GM21526 (cell line): ENCODE data around the gene PSMA6.
"Not testable (repeated sequence)": the region's sequence is repeated elsewhere in the genome, so short reads cannot be mapped to it uniquely, and the experiment has no call there.

Experiments
- ATAC-seq: cut with Tn5 transposase; IDR thresholded peaks from one replicate; pipeline ENCODE4 v1.9.1; 2021; ENCODE audit warnings: moderate library complexity; ENCODE audit not compliant: unreplicated experiment, low FRiP score

The PSMA6 gene

DNA sequence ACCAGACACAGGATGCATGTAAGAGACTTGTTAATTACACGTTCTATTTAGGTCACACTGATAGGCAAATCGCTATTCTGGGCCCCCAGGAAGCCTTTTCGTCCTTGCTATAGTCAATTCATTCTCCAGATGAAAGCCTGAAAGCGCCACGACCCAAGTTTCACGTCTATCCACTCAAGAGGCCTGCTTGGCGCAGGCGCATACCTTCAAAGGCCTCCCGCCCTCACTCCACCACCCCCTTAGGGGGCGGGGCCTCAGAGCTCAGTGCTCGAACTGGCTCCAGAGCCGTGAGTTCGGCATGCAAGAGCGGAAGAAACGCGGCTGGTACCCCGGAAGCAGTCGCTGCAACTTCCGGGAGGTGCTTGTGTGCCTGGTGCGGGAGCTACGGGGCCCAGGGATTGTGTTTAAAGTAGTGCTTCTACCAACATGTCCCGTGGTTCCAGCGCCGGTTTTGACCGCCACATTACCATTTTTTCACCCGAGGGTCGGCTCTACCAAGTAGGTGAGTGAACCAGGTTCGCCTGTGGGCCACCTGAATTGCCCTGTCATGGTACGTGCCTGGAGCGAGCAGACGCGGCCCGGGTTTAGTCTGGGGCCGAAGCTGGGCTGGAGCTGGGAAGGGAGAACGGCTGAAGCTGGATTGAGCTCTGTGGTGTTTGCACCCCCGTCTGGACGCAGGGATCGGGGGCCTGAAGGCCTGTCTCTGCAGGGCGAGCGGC lies at the start of gene PSMA6:
TSS of gene PSMA6 (plus strand) at position 332 of the 719 bp plus-strand sequence. CDS start at position 427, 95 bp downstream.
- ATAC-seq = peak; percentile 85

DNA sequence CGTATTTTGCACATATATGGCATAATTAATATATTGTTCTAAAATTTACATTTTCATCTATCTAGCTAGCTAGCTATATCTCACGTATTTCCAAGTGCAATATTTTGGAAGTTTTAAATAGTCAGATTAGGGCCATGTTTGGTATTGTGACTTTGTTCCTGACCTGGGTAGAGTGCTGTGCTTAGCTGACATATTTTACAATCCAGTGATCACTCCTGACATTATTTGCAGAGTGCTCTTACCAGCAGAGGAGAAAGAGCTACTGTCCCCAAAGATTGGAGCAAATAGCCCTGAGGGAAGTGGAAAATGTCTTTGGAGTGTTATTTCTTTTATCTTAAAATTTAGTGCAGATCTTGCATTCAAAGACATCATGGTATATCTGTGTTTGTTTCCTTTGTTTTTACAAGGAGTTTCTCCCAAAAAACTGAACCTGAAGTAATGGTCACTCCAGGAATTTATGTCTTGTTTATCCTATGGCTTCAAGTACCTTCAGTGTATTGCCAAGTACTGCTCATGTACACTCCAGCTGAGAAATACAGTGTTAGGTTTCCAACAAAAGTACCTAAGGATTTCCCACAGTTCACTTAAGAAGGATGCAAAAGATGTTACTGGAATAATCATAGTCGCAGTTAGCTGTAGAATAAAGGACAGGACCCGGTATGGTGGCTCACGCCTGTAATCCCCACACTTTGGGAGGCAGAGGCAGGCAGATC lies 49.4 kb upstream of the PSMA6 start:
- no peak for ATAC-seq

DNA sequence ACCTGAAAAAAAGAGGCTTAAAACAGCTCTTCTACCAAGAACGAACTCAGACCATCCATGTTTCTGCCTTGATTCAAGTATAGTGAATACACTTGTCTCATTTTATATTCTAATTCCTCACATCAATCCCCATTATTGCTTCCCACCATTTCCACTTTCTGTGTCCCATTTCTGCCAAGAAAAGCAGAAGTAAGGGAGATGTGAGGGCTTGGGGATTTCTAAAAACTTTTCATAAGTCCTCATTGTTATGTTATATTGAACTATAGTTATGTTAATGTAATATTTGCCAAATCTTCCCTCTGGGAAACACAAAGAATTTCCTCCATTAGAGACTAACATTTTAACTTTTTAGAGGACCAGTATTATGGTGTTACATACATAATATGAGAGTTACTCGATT lies 48.2 kb upstream of the PSMA6 start:
- no peak for ATAC-seq

DNA sequence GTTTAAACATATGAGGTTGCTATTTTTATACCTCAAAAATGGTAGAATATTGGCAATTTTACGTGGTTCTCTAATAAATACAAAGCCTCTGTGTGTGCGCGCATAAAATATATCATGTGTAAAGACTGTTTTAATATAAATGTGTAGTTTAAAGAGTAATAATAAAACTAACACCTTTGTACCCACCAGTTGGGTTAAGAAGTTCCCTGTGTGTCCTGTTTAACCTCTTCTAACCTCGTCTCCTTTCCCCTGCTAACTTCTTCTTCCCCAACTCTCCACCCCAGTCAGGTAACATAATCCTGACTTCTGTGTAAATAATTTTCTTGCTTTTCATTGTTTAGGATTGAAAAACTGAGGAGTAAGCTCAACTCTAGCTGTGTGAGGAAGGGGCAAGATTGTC lies 47.6 kb upstream of the PSMA6 start:
- no peak for ATAC-seq

DNA sequence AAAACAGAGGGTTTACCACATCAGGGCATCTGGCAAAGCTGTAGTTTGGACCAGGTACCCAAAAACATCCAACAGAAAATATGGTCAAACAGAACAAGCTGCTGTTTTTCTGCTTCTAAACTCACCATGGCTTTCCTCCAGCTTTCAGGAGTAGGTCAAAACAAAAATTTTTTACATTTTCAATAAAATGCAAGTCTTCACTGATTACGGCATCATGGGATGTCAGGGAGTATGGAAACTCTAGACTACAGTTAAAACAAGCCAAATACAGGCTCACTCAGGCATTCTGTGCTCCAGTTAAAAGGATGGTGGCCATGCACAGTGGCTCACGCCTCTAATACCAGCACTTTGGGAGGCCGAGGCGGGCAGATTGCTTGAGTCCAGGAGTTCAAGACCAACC lies 47.1 kb upstream of the PSMA6 start:
- no peak for ATAC-seq

DNA sequence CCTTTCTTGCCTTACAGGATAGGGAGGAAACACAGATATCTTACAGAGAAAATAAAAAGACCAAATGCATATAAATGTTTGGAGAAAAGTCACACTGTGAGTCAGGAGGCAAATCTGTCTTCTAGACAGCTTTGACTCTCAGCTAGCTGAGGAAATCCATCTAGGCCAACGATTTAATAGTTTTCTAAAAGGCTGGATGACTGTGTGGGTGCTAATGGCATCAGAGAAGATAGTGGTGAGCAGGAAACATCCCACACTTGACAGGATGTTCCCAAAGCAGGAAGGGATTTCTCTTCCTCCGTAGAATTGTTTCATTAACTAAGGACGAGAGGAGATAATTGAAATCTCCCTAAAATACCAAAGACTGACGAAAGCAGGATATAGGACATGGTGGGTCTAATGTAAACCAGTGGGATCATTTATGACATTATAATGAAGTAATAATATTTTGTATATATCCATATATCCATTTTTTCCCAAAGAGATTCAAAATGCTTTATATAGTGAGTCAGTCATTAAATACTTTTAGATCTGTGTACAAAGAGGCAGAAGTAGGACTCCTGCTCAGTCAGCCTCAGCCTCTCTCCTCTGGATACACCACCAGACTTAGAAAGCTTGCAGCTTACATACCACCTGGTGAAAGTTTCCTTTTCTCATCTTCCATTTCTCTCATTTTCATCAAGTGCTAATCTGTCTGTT lies 44.3 kb upstream of the PSMA6 start:
- peak; percentile 52 for ATAC-seq

DNA sequence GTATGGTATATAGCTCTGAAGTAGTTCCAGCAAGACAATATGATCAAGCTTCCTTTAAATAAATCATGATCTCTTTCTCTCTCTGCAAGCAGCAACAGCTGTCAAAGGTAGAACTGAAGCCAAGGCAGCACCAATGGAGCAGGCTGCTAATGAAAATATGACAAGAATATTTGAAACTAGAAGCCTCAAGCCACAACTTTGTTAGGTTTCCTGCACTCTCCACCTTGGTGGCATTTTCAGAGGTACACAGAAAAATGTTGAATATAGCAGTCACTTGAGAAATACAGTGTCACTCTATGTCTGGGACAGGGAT lies 43.8 kb upstream of the PSMA6 start:
- ATAC-seq = peak; percentile 59

DNA sequence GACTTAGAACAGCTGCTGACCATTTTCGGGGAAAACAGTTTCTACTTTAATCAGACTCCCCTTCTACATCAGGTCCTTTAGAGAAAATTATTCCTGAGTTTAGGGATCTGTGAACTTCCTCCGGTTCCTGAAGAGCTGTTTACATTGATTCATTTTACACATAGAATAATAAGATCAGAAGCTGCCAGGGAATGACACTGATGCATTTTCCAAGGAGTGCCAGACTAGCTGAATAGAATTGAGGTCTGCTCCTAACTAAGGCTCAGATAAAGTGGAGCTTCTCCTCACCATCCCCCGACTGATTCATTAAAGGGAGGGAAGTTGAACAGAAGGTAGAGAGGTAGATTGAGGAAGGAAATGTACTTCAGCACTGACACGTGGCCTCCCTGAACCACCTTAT lies 41.9 kb upstream of the PSMA6 start:
- no peak for ATAC-seq

DNA sequence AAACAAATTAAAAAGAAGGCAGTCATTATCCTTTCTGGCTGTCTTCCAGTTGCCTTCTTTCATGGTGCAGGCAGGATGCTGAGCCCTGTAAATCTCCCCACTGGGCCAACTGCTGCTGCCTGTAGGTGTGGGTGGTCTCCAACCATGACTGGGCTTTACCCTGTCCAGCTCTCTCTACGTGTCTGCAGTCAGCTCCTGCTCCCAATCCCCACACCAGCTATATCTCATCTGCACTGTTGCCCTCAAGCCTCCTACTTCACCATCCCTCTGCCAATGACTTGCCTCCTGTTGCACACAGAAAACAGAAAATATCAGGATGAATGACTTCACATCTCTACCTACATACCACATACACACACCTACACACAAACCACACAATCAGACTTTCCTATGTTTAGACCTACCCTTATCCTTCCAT lies 39.7 kb upstream of the PSMA6 start:
- no peak for ATAC-seq

DNA sequence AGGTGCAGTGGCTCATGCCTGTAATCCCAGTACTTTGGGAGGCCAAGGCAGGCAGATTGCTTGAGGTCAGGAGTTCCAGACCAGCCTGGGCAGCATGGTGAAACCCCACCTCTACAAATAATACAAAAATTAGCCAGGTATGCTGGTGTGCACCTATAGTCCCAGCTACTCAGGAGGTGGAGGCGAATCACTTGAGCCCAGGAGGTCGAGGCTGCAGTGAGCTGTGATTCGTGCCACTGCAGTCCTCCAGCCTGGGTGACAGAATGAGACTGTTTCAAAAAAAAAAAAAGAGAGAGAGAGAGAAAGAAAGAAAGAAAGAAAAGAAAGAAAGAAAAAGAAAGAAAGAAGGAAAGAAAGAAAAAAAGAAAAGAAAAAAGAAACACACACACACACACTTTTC lies 39.1 kb upstream of the PSMA6 start:
- ATAC-seq = not testable (repeated sequence)

DNA sequence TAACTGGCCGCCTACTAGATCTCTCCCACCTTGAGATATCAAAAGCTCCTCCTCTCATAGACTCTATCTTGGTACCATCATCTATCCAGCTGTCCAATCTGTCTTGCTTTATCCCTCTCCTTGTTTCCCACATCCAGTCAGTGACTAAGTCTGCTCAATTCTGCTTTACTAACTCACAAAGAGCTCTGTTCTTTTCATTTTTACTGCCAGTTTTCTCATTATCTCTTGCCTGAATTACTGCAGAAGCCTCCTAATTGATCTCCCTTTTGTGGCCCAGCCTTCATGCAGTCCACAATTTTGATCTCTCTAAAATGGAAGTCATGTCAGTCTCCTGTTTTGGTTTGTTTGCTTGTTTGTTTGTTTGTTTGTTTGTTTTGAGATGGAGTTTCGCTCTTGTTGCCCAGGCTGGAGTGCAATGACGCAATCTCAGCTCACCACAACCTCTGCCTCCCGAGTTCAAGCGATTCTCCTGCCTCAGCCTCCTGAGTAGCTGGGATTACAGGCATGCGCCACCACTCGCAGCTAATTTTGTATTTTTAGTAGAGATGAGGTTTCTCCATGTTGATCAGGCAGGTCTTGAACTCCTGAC lies 38.1 kb upstream of the PSMA6 start:
- ATAC-seq = not testable (repeated sequence)

DNA sequence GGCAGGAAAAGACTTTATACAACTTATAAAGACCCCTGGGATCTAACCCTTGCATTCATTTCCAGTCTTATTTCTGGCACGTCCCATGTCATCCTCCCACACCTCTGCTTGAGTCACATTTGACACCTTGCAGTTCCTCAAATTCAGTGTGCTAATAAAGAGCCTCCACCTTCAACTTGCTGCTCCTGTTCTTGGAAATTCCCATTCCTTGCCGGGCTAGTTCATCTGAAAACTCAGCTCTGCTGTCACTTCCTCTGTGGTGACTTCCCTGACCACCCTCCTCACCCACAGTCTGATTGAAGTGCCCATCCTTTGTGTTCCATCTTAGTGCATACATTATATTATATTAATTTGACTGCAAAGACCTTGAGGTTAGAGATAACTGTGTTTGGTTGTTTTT lies 37.4 kb upstream of the PSMA6 start:
- ATAC-seq = no peak

DNA sequence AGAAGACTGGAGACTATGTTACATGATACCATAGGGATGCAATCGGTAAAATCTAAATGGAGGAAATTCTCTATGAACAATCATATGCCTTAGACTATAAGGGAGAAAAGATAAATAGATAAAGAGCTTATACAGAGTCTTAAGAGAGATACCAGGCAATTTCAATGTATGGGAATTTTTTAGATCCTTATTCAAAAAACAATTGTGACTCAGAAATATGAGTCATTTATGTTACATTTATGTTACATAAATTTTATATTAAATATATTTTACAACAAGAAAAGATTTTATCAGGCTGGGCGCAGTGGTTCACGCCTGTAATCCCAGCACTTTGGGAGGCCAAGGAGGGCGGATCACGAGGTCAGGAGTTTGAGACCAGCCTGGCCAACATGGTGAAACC lies 36.5 kb upstream of the PSMA6 start:
- no peak for ATAC-seq

DNA sequence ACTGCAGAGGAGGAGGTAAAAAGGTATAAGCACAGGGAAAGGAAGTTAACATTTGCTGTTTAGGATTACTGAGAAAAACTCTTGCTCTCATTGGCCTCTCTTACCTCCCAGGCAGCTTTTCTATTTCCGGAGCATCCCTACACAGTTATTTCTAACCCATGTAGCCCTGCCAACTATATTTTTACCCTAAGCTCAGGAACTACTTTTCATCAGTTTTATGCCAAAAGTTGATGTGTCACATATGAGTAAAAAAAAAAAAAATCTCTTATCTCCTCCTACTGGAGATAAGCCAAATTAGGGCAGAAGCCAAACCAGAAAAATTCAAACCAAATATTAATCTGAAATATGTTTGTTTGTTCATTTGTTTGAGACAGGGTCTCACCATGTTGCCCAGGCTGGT lies 34.4 kb upstream of the PSMA6 start:
- no peak for ATAC-seq

DNA sequence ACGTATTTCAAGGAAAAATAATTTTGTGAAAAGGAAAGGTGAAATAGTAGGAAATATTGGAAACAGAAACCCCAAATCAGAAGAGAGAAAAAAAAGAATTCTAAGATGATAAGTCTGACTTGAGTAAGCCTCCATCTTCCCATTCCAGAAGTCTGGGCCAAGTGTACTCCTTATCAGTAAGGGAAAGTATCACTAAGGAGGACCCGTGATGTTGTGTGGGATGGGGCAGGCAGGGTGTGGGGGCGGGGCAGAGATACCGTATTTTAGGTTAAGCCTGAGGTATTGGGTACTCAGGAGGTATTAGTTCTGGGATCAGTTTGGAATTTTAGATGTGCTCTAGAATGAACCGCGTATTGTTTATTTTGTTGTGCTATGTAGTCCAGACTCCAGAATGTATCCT lies 33.8 kb upstream of the PSMA6 start:
- ATAC-seq = no peak

DNA sequence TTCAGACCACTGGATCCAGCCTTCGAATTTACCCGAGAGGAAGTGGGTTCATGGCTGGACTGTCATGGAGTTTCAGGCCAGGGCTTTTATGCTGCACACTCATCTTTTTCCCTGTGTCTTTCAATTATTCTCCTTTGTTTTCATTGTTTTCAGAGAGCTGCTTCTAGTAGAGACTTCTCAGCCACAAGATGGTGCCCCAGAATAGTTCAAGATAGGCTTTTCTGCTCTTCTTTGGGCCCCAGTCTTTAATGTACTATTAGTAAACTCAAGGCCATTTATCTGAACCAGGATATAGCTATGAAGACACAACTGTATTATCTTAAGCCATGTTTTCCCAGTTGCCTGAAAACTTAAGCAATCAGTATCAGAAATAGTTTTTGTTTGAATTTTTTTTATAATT lies 30.4 kb upstream of the PSMA6 start:
- no peak for ATAC-seq

DNA sequence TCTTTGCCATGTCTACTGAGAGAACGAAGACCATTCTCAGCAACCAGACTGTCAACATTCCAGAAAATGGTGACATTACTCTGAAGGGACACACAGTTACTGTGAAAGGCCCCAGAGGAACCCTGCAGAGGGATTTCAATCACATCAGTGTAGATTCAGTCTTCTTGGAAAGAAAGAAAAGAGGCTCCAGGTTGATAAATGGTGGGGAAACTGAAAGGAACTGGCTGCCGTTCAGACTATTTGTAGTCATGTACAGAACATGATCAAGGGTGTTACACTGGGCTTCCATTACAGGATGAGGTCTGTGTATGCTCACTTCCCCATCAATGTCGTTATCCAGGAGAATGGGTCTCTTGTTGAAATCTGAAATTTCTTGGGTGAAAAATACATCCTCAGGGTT lies 29.7 kb upstream of the PSMA6 start:
- ATAC-seq = no peak

DNA sequence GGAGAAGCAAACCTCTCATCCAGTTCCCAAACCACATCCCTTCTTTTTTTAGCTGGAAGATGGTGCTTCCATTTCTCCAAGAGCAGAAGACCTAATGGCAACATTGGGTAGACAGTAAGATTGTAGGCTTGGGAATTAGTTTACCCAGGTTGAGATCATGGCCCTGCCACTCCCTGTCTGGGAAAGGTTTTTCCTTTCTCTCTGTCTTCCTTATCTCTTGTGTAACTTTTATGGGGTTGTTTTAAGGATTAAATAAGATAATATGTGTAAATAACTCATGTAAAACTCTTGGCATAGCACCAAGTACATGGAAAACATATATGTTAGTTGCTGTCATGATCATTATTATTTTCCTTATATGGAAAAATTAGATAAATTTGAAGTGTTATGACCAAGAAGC lies 23.2 kb upstream of the PSMA6 start:
- no peak for ATAC-seq

DNA sequence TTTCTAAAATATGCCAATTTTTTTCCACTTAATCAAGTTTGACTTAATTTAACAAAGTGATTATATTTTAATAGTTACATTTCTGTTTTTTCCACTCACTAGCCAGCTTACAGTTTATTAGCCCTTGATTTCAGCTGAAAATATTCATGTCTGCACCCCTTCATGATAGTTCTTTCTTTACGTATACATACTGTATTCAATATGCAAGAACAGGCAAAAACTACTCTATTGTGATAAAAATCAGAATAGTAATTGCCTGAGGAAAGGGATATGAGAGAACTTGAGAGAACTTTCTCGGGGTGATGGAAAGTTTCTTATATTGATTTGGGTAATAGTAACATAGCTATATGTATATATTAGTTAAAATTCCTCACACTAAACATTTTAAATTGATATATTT lies 17.4 kb upstream of the PSMA6 start:
- no peak for ATAC-seq

DNA sequence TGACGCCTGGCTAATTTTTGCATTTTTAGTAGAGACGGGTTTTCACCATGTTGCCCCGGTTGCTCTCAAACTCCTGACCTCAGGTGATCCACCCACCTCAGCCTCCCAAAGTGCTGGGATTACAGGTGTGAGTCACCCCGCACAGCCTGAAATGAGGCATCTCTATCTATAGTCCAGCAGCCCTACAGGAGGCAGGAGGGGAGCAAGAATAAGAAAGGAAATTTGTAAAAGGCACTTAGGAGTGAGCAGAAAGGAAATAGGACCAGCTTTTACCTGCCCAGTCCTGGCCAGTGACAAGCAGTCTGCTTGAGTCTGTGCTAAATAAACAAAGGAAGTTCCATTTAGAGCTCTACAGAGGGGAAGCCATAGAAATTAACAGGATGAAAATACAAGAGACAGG lies 15.0 kb upstream of the PSMA6 start:
- no peak for ATAC-seq

DNA sequence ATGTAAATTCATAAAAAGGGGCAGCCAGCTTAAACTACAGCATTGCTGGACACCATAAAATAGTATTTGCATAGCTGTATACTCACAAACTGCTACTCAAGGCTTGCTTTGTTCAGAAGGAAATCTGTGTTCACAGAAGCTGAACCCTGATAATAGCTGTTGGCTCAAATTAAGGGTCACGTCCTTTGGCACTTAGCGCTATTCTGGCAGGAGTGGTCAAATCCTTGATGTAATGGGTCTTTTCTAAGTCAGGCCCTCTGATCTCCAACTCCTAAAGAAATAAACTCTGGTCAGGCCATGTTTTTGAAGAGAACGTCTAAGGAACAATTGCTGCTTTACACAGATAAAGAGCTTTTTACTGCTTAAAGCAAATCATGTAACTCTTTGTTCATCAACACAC lies 12.8 kb upstream of the PSMA6 start:
- ATAC-seq = no peak
